BLaER1 treated with 17β-estradiol and CSF1 and Interleukin-3, amounts not matched to agents 10 nM and 100 nM (cell line): ENCODE results near the gene GJD3.

Experiments
- H3K27ac ChIP-seq, 11 experiments: shearing (Covaris generic); formaldehyde crosslinking; 2 replicates each; pipeline ENCODE4 v1.8.1; 2022
- H3K27me3 ChIP-seq, 11 experiments: shearing (Covaris generic); formaldehyde crosslinking; 2 replicates each; pipeline ENCODE4 v1.8.1; 2022
- H3K36me3 ChIP-seq, 11 experiments: shearing (Covaris generic); formaldehyde crosslinking; 2 replicates each; pipeline ENCODE4 v1.8.1; 2022
- H3K4me1 ChIP-seq, 10 experiments: shearing (Covaris generic); formaldehyde crosslinking; 2 replicates each; pipeline ENCODE4 v1.8.1; 2022
- H3K4me2 ChIP-seq, 11 experiments: shearing (Covaris generic); formaldehyde crosslinking; 2 replicates each; pipeline ENCODE4 v1.8.1; 2022
- H3K4me3 ChIP-seq, 10 experiments: shearing (Covaris generic); formaldehyde crosslinking; 2 replicates each; pipeline ENCODE4 v1.8.1; 2022
- H3K9ac ChIP-seq, 11 experiments: shearing (Covaris generic); formaldehyde crosslinking; 2 replicates each; pipeline ENCODE4 v1.8.1; 2022
- H3K9me3 ChIP-seq, 11 experiments: shearing (Covaris generic); formaldehyde crosslinking; replicated peaks in 1 of 11; 2 replicates each; pipeline ENCODE4 v1.8.1; 2022
- H4K20me1 ChIP-seq, 11 experiments: shearing (Covaris generic); formaldehyde crosslinking; 2 replicates each; pipeline ENCODE4 v1.8.1; 2022
- Cebpa-rat ChIP-seq, 11 experiments: shearing (Covaris generic); IDR thresholded peaks; 2 replicates each; pipeline ENCODE4 v1.8.1; 2022

Gene GJD3

GRCh38 chr17:40313668-40314583 is 50.6 kb downstream of the GJD3 start:
- no peak overlapping the region; a peak in 2 of 20 replicates for H3K4me3 ChIP-seq
- H3K9ac ChIP-seq = no peak overlapping the region; a peak in 1 of 22 replicates
- H3K4me1 ChIP-seq = peaks cover 86 to 97% (median 94%) of the 10 kb centered on the region in 10 experiments
- peak overlapping the region in 8 of 11 experiments; percentile 17 to 72 (median 55); a peak in 11 of 22 replicates for H3K27ac ChIP-seq
- no peaks in the 10 kb centered on the region for H3K9me3 ChIP-seq
- no peak for TF ChIP-seq Cebpa-rat (IDR thresholded peaks at IDR 0.05)
- H3K27me3 ChIP-seq = peaks cover 0 to 5% (median 0%) of the 10 kb centered on the region in 11 experiments; a peak in 2 of 22 replicates
- H3K36me3 ChIP-seq = no peaks in the 10 kb centered on the region
- H3K4me2 ChIP-seq = peak overlapping the region; percentile 87 to 100 (median 96)
- peaks cover 0 to 14% (median 3%) of the 10 kb centered on the region in 11 experiments; a peak in 14 of 22 replicates for H4K20me1 ChIP-seq
